SU-DHL-6 (cell line): Measurements from ENCODE around the gene GTPBP10.
A peak's percentile ranks its signal among the peaks of the same experiment; 100 is the strongest.

Source experiments
- H2AFZ ChIP-seq: fragments of 200-600 bp; sonication (generic); 2 replicates; pipeline ENCODE4 v1.6.1; 2014; ENCODE audit warnings: low read depth, mild to moderate bottlenecking, moderate library complexity, mixed read lengths, antibody characterized with exemption, low read length; ENCODE audit not compliant: severe bottlenecking
- H3F3A ChIP-seq: fragments of 200-600 bp; shearing (Covaris generic); 2 replicates; pipeline ENCODE4 v1.6.0; 2016; ENCODE audit warnings: antibody characterized with exemption, mild to moderate bottlenecking; ENCODE audit not compliant: insufficient read depth
- H3K27ac ChIP-seq: fragments of 200-600 bp; sonication (generic); 2 replicates; pipeline ENCODE4 v1.5.1; 2016; ENCODE audit warnings: low read depth, mild to moderate bottlenecking, low read length, moderate library complexity, mixed read lengths
- H3K27me3 ChIP-seq: fragments of 200-600 bp; sonication (generic), shearing (Covaris generic); 2 replicates; pipeline ENCODE4 v1.6.0; 2014; ENCODE audit warnings: mild to moderate bottlenecking, low read length
- H3K36me3 ChIP-seq: fragments of 200-600 bp; sonication (generic); 2 replicates; pipeline ENCODE4 v1.6.1; 2014; ENCODE audit warnings: mild to moderate bottlenecking, low read length, mixed read lengths
- H3K4me2 ChIP-seq: fragments of 300-600, 200-600 bp; shearing (Covaris generic), sonication (generic); 2 replicates; pipeline ENCODE4 v1.6.0; 2014; ENCODE audit warnings: low read length, low read depth, mild to moderate bottlenecking; ENCODE audit not compliant: poor library complexity, severe bottlenecking
- H3K4me3 ChIP-seq: fragments of 200-600 bp; sonication (generic); 2 replicates; pipeline ENCODE4 v1.5.1; 2014; ENCODE audit warnings: antibody characterized with exemption, low read length, mild to moderate bottlenecking, mixed read lengths; ENCODE audit not compliant: insufficient read depth, poor library complexity, severe bottlenecking
- H3K79me2 ChIP-seq: fragments of 200-600 bp; sonication (generic); 2 replicates; pipeline ENCODE4 v1.6.1; 2014; ENCODE audit warnings: mild to moderate bottlenecking, low read length, moderate library complexity; ENCODE audit not compliant: insufficient read depth
- H3K9ac ChIP-seq: fragments of 200-600 bp; sonication (generic); 2 replicates; pipeline ENCODE4 v1.7.0; 2014; ENCODE audit warnings: mild to moderate bottlenecking, low read length
- H3K9me2 ChIP-seq: fragments of 200-600 bp; sonication (generic); replicated peaks from 2 replicates; pipeline ENCODE4 v1.6.1; 2014; ENCODE audit warnings: low read length; ENCODE audit not compliant: insufficient read depth
- H3K9me3 ChIP-seq: fragments of 200-600 bp; sonication (generic); 2 replicates; pipeline ENCODE4 v1.6.1; 2014; ENCODE audit warnings: low read length, mixed read lengths; ENCODE audit not compliant: insufficient read depth
- H4K20me1 ChIP-seq: fragments of 200-600 bp; sonication (generic); 2 replicates; pipeline ENCODE4 v1.6.1; 2014; ENCODE audit warnings: low read depth, mild to moderate bottlenecking, antibody characterized with exemption, low read length, moderate library complexity, mixed read lengths
- EZH2phosphoT487 ChIP-seq: fragments of 200-600 bp; sonication (generic), shearing (Covaris generic); conservative IDR thresholded peaks from 2 replicates; pipeline ENCODE4 v1.6.1; 2018; ENCODE audit warnings: mild to moderate bottlenecking, antibody characterized with exemption, low read length, moderate library complexity, mixed read lengths
- TF ChIP-seq, protein P1 (sequence below): fragments of 200-600 bp; sonication (generic); IDR thresholded peaks from one replicate; pipeline ENCODE4 v1.5.1; 2017; ENCODE audit warnings: antibody characterized with exemption, mild to moderate bottlenecking, low read length, moderate library complexity; ENCODE audit not compliant: insufficient read depth, poor library complexity, severe bottlenecking

Gene GTPBP10

DNA sequence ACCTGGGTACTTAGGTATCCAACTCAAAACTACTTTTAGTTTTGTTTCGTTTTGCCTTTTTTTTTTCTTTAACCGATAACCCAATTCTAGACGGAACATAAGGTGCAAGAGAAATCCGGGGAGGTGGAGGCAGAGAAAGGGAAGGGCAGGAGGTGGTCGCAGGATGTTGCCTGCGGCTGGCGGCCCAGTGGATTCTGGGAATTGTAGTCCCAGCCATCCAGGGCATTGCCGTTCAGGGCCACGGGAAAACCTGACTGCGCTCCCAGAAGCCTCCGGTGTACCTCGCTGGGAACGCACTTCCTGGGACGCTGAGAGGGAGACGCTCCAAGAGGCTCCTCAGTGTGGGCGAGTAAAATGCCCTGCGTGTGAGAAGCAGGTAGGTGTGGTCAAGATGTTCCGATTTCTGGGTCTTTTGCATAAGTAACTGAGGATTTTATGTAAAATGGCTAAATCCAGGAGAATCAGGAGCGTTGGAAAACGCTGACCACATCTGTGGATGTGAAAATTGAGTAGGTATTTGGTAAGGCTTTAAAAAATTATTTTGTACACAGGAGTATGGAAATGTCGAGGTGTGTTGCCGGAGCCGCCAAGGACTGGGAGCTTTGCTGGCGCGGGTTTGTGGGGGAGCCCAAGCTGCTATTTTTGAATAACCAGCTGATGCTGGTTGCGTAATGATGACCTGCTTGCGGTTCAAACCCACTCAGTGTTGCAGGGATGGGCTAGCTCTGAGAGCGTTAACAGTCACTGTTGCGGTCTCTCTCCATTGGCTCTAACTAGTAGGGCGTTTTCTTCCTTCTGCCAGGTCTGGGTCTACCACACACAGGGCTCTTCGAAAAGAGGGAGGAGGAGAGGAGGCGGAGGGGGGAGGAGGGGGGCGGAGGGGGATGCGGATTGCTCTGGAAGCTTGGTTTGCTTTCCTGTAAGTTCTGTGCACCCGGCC is 56.9 kb downstream of the GTPBP10 start, which contains the start of gene CLDN12:
CLDN12 (plus strand) TSS at position 288 of the 940 bp plus-strand sequence. CDS start 9,216 bp downstream, outside the sequence.
- H3F3A ChIP-seq = peaks cover 34% of the 10 kb centered on the region
- no peak within 1 kb of the TSS for H3K27ac ChIP-seq
- TF ChIP-seq, protein P1, sequence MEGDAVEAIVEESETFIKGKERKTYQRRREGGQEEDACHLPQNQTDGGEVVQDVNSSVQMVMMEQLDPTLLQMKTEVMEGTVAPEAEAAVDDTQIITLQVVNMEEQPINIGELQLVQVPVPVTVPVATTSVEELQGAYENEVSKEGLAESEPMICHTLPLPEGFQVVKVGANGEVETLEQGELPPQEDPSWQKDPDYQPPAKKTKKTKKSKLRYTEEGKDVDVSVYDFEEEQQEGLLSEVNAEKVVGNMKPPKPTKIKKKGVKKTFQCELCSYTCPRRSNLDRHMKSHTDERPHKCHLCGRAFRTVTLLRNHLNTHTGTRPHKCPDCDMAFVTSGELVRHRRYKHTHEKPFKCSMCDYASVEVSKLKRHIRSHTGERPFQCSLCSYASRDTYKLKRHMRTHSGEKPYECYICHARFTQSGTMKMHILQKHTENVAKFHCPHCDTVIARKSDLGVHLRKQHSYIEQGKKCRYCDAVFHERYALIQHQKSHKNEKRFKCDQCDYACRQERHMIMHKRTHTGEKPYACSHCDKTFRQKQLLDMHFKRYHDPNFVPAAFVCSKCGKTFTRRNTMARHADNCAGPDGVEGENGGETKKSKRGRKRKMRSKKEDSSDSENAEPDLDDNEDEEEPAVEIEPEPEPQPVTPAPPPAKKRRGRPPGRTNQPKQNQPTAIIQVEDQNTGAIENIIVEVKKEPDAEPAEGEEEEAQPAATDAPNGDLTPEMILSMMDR = no peak
- TF ChIP-seq EZH2phosphoT487 = no peak

DNA sequence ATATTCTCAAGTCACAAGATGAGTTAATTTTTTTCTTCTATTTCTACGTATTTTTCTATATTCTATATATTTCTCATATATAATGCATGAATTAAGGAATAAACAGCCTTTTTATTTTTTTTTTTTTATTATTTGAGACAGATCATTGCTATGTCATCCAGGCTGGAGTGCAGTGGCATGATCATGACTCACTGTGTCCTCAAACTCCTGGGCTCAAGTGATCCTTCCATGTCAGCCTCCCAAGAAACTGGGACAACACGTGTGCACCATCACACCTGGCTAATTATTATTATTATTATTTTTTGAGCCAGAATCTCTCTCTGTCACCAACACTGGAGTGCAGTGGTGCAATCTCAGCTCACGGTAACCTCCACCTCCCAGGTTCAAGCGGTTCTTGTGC is 58.3 kb downstream of the GTPBP10 start:
- TF ChIP-seq, protein P1 = no peak
- TF ChIP-seq EZH2phosphoT487 = no peak
- no peaks in the 10 kb centered on the region for H3K79me2 ChIP-seq
- no peaks in the 10 kb centered on the region for H3K9me3 ChIP-seq
- no peak overlapping the region for H3K27ac ChIP-seq
- H3K27me3 ChIP-seq = no peaks in the 10 kb centered on the region
- H4K20me1 ChIP-seq = no peaks in the 10 kb centered on the region
- H3K9ac ChIP-seq = no peak overlapping the region
- no peak overlapping the region for H3K4me3 ChIP-seq
- H3K36me3 ChIP-seq = no peaks in the 10 kb centered on the region
- H2AFZ ChIP-seq = no peak overlapping the region
- no peaks in the 10 kb centered on the region for H3K9me2 ChIP-seq
- H3K4me2 ChIP-seq = peak overlapping the region; percentile 69
- peaks cover 34% of the 10 kb centered on the region for H3F3A ChIP-seq

More for the DNA sequence above, 56.9 kb downstream of the GTPBP10 start, which contains the start of gene CLDN12:
- Histone ChIP-seq H3K9me2 (no peaks in the 10 kb centered on the region), H3K36me3 (no peaks in the 10 kb centered on the region), H4K20me1 (no peaks in the 10 kb centered on the region), H3K9ac (peak within 1 kb of the TSS; percentile 55), H3K27me3 (no peaks in the 10 kb centered on the region), H3K4me2 (peak within 1 kb of the TSS; percentile 69), H3K9me3 (no peaks in the 10 kb centered on the region), H3K4me3 (peak within 1 kb of the TSS; percentile 70), H2AFZ (peak within 1 kb of the TSS; percentile 94), H3K79me2 (no peaks in the 10 kb centered on the region)

DNA sequence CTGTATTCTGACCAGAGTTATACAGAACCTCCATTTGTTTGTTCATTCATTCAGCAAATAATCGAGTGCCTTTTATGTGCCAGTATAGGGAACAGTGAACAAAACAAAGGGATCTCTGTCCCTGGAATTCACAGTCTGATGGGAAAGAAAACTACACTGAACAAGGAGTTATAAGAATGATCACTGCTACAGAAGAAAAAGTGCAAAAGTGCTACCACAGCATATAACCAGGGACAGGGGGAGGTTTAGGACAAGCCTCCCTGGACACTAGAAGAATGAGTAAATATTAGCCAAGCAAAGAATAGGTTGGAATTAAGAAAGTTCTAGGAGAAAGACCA is 60.9 kb downstream of the GTPBP10 start:
- Histone ChIP-seq H3K9ac (no peak overlapping the region), H3K79me2 (no peaks in the 10 kb centered on the region), H2AFZ (no peak overlapping the region), H3K27me3 (no peaks in the 10 kb centered on the region), H4K20me1 (no peaks in the 10 kb centered on the region), H3K9me2 (no peaks in the 10 kb centered on the region), H3K9me3 (no peaks in the 10 kb centered on the region), H3K4me3 (no peak overlapping the region), H3K4me2 (no peak overlapping the region), H3K36me3 (no peaks in the 10 kb centered on the region), H3K27ac (no peak overlapping the region), H3F3A (peaks cover 16% of the 10 kb centered on the region)
- TF ChIP-seq, protein P1 = no peak
- no peak for TF ChIP-seq EZH2phosphoT487
